ENCODE data around the gene PHF3. TPM values are rescaled to one million over a fixed set of nuclear protein-coding genes. Genes with fewer than 3 reads are reported as not detected.
"Not testable (repeated sequence)": the region's sequence is repeated elsewhere in the genome, so short reads cannot be mapped to it uniquely, and the experiment has no call there.

PHF3 gene
- total RNA-seq, 1 experiment from 2014 or later: 56.4 TPM

DNA sequence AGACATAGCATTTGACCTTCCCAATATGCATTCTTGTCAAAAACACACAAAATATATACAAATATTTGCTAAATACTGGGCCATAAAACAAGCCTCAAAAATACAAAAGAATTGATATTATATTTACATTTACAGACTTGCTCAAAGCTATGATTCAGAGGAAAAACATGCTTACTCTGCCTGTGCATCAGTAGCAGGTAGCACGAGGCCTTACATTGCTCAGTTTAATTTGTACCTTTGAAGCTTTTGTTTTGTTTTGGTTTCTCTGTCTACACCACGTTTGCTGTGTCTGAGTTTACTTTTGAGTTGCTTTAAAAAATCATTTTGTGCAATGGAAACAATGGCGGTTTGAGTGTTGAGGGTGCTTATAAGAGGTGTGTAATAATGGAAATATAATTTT, 99.3 kb downstream of the PHF3 start (continued):
- no peak for TF ChIP-seq GTF2I (CRISPR knock-in tag; conservative IDR thresholded peaks at IDR 0.05)
- TF ChIP-seq ZNF263 (CRISPR knock-in tag; IDR thresholded peaks at IDR 0.05; ENCODE audit: low read depth): no peak
- TF ChIP-seq, protein P1, sequence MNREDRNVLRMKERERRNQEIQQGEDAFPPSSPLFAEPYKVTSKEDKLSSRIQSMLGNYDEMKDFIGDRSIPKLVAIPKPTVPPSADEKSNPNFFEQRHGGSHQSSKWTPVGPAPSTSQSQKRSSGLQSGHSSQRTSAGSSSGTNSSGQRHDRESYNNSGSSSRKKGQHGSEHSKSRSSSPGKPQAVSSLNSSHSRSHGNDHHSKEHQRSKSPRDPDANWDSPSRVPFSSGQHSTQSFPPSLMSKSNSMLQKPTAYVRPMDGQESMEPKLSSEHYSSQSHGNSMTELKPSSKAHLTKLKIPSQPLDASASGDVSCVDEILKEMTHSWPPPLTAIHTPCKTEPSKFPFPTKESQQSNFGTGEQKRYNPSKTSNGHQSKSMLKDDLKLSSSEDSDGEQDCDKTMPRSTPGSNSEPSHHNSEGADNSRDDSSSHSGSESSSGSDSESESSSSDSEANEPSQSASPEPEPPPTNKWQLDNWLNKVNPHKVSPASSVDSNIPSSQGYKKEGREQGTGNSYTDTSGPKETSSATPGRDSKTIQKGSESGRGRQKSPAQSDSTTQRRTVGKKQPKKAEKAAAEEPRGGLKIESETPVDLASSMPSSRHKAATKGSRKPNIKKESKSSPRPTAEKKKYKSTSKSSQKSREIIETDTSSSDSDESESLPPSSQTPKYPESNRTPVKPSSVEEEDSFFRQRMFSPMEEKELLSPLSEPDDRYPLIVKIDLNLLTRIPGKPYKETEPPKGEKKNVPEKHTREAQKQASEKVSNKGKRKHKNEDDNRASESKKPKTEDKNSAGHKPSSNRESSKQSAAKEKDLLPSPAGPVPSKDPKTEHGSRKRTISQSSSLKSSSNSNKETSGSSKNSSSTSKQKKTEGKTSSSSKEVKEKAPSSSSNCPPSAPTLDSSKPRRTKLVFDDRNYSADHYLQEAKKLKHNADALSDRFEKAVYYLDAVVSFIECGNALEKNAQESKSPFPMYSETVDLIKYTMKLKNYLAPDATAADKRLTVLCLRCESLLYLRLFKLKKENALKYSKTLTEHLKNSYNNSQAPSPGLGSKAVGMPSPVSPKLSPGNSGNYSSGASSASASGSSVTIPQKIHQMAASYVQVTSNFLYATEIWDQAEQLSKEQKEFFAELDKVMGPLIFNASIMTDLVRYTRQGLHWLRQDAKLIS (CRISPR knock-in tag; IDR thresholded peaks at IDR 0.05; ENCODE audit: borderline replicate concordance): no peak
- TF ChIP-seq E2F4 (CRISPR knock-in tag; IDR thresholded peaks at IDR 0.05; ENCODE audit: borderline replicate concordance, low read depth): no peak
- no peak for TF ChIP-seq JAZF1 (CRISPR knock-in tag; IDR thresholded peaks at IDR 0.05)
- no peak for TF ChIP-seq ZNF317 (CRISPR knock-in tag; IDR thresholded peaks at IDR 0.05; ENCODE audit: borderline replicate concordance, low read depth)

DNA sequence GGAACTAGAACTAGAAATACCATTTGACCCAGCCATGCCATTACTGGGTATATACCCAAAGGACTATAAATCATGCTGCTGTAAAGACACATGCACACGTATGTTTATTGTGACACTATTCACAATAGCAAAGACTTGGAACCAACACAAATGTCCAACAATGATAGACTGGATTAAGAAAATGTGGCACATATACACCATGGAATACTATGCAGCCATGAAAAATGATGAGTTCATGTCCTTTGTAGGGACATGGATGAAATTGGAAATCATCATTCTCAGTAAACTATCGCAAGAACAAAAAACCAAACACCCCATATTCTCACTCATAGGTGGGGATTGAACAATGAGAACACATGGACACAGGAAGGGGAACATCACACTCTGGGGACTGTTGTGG, 102.6 kb downstream of the PHF3 start:
- CTCF ChIA-PET: not testable (repeated sequence)
- H3K9me3 Mint-ChIP-seq: peaks cover 24% of the 10 kb centered on the region

GRCh38 chr6:63739094-63739687, 103.6 kb downstream of the PHF3 start:
- Mint-ChIP-seq H3K27me3 (ENCODE audit: low read depth) (no peaks in the 10 kb centered on the region; the same call in none of the 2 replicates), H3K4me3 (no peak overlapping the region), H3K36me3 (peaks cover 4% of the 10 kb centered on the region), H3K27ac (no peak overlapping the region), H3K9me3 (peaks cover 24% of the 10 kb centered on the region), H3K4me1 (no peaks in the 10 kb centered on the region)
- ChIA-PET POLR2A (no interaction called here), CTCF (interaction anchor here (0.6 kb wide), 1 partner anchor 25 kb away, joined by 3 read pairs; no protein-coding TSS in a partner anchor)
- TF ChIP-seq ETV6 (CRISPR knock-in tag; IDR thresholded peaks at IDR 0.05) (no peak), FOXK1 (CRISPR knock-in tag; IDR thresholded peaks at IDR 0.05) (no peak), EMX1 (CRISPR knock-in tag; IDR thresholded peaks at IDR 0.05) (no peak), ESRRA (CRISPR knock-in tag; IDR thresholded peaks at IDR 0.05; ENCODE audit: borderline replicate concordance) (no peak), ZNF263 (CRISPR knock-in tag; IDR thresholded peaks at IDR 0.05; ENCODE audit: low read depth) (no peak), CTCF (IDR thresholded peaks at IDR 0.05) (no peak), ZNF281 (CRISPR knock-in tag; IDR thresholded peaks at IDR 0.05) (no peak)
- no peak for ATAC-seq
- no peak for DNase-seq (ENCODE audit: low spot score)

More for the DNA sequence above, 102.6 kb downstream of the PHF3 start:
- H3K4me1 Mint-ChIP-seq; H3K36me3 Mint-ChIP-seq; DNase-seq (ENCODE audit: low spot score); H3K4me3 Mint-ChIP-seq; H3K27me3 Mint-ChIP-seq (ENCODE audit: low read depth); POLR2A ChIA-PET; ATAC-seq; H3K27ac Mint-ChIP-seq: not testable (repeated sequence)
